Ectodermal cell (in vitro differentiated cells): Measurements from ENCODE around the gene PPP1R1C.

Experiments used
- H3K27ac ChIP-seq: 2 replicates; pipeline ENCODE4 v1.7.0; 2013; ENCODE audit warnings: mild to moderate bottlenecking, low read depth, low read length; ENCODE audit not compliant: insufficient read depth, poor library complexity, severe bottlenecking
- H3K27me3 ChIP-seq: 2 replicates; pipeline ENCODE4 v1.7.0; 2013; ENCODE audit warnings: mild to moderate bottlenecking, low read length; ENCODE audit not compliant: insufficient read depth, control insufficient read depth, poor library complexity, severe bottlenecking
- H3K36me3 ChIP-seq: one replicate; pipeline ENCODE4 v1.7.0; 2013; ENCODE audit warnings: low read length; ENCODE audit not compliant: control insufficient read depth, insufficient read depth
- H3K4me1 ChIP-seq: one replicate; pipeline ENCODE4 v1.7.0; 2013; ENCODE audit warnings: low read length; ENCODE audit not compliant: control insufficient read depth, insufficient read depth
- H3K4me3 ChIP-seq: 2 replicates; pipeline ENCODE4 v1.7.0; 2013; ENCODE audit warnings: low read depth, low read length, control low read depth; ENCODE audit not compliant: insufficient read depth
- H3K9me3 ChIP-seq: 2 replicates; pipeline ENCODE4 v1.7.0; 2013; ENCODE audit warnings: mild to moderate bottlenecking, low read length, moderate library complexity; ENCODE audit not compliant: control insufficient read depth
- WGBS, 2 experiments: methylation state at CpG; one replicate each; pipeline ENCODE4 v1.1.7; 2013; ENCODE audit warnings: missing lambda C conversion rate in 2 of 2; 5-methylcytosine and 5-hydroxymethylcytosine counted together

Gene PPP1R1C

GRCh38 chr2:182073613-182074012 lies 88.0 kb downstream of the PPP1R1C start:
- Histone ChIP-seq H3K4me1 (peaks cover 3% of the 10 kb centered on the region), H3K9me3 (no peaks in the 10 kb centered on the region), H3K4me3 (no peak overlapping the region), H3K36me3 (no peaks in the 10 kb centered on the region), H3K27me3 (no peaks in the 10 kb centered on the region), H3K27ac (no peak overlapping the region)
- WGBS, 2 experiments: 88% methylated on average over 3 of the region's 3 CpGs

- Histone ChIP-seq H3K4me1 (no peaks in the 10 kb centered on the region), H3K9me3 (no peaks in the 10 kb centered on the region), H3K27ac (no peak overlapping the region), H3K27me3 (no peaks in the 10 kb centered on the region), H3K36me3 (no peaks in the 10 kb centered on the region), H3K4me3 (no peak overlapping the region)
- 88 to 100% methylated on average over 2 of the region's 5 CpGs for WGBS, 2 experiments
Observed at GRCh38 chr2:182077023-182077422, 91.4 kb downstream of the PPP1R1C start.

- Histone ChIP-seq H3K27ac (no peak overlapping the region), H3K36me3 (no peaks in the 10 kb centered on the region), H3K9me3 (no peaks in the 10 kb centered on the region), H3K4me3 (no peak overlapping the region), H3K27me3 (no peaks in the 10 kb centered on the region), H3K4me1 (no peaks in the 10 kb centered on the region)
- WGBS, 2 experiments: 79 to 83% methylated on average over 10 of the region's 11 CpGs
Observed at GRCh38 chr2:182077448-182078142, 91.9 kb downstream of the PPP1R1C start.

DNA sequence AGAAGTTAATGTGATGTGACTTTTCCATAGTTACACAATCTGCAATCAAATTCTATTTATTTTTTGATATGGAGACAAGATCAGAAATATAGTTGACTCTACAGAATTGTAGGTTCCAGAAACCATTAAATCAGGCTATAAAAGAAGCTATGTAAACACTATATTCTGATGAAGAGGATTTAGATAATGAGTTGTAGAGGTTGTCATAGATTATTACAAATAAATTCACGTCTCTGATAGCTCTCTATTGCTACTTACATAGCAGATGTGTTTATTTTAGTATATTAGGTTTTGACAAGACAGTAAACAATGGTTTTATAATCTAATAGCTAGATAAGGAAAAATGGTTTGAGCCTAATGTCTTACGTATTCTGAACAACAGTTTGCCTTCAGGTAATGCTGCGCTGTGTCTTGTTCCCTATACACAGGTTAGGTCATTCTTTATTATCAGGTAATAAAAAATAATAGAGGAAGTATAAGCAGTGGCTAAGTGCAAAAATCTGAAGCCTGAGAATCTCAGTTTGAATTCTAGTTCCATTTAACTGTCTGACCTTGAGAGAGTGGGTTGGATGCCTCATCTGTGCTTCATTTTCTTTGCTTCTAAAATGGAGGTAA lies 93.4 kb downstream of the PPP1R1C start:
- no peaks in the 10 kb centered on the region for H3K27me3 ChIP-seq
- 96 to 100% methylated on average over 2 of the region's 3 CpGs for WGBS, 2 experiments
- H3K27ac ChIP-seq: no peak overlapping the region
- no peak overlapping the region for H3K4me3 ChIP-seq
- no peaks in the 10 kb centered on the region for H3K4me1 ChIP-seq
- no peaks in the 10 kb centered on the region for H3K9me3 ChIP-seq
- H3K36me3 ChIP-seq: no peaks in the 10 kb centered on the region

- no peaks in the 10 kb centered on the region for H3K4me1 ChIP-seq
- H3K27me3 ChIP-seq: no peaks in the 10 kb centered on the region
- 96 to 100% methylated on average over 2 of the region's 2 CpGs for WGBS, 2 experiments
- H3K36me3 ChIP-seq: no peaks in the 10 kb centered on the region
- H3K4me3 ChIP-seq: no peak overlapping the region
- no peak overlapping the region for H3K27ac ChIP-seq
- no peaks in the 10 kb centered on the region for H3K9me3 ChIP-seq
Observed at GRCh38 chr2:182080493-182080892, 94.8 kb downstream of the PPP1R1C start.

DNA sequence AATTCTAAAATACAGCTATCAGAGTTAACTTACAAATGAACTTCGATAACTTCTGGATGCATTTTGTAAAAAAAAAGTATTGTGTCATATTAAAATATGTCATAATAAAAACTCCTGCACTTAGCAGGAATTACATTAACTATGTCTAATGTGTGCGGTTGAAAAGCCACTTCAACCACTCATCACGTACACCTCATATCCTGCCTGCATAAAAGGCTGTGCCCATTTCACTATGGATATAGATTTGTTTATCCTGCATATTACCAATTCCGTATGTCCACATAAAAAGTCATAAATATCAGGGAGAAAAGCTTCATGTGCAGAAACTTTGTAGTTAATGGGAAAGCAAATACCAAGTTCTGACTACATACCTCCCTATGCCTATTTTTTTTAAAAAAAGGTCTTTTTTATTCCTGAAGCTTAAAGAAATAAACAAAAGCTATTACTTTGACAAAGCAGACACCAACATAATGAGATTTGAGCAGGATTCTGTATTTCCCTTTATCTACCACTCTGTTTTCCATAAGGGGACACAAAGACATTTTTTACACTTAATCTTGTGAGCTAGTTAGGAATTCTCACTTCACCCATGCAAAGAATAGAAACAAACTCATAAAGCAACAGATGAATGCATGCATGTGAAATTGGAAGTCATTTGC lies 96.1 kb downstream of the PPP1R1C start:
- Histone ChIP-seq H3K9me3 (no peaks in the 10 kb centered on the region), H3K36me3 (no peaks in the 10 kb centered on the region), H3K4me3 (no peak overlapping the region), H3K27me3 (no peaks in the 10 kb centered on the region), H3K27ac (no peak overlapping the region), H3K4me1 (no peaks in the 10 kb centered on the region)
- 87 to 94% methylated on average over 2 to 3 of the region's 4 CpGs for WGBS, 2 experiments

GRCh38 chr2:182088681-182089320 lies 103.1 kb downstream of the PPP1R1C start:
- WGBS, 2 experiments: 96 to 98% methylated on average over 2 to 3 of the region's 3 CpGs
- Histone ChIP-seq H3K27ac (no peak overlapping the region), H3K36me3 (no peaks in the 10 kb centered on the region), H3K9me3 (no peaks in the 10 kb centered on the region), H3K4me3 (no peak overlapping the region), H3K4me1 (no peaks in the 10 kb centered on the region), H3K27me3 (no peaks in the 10 kb centered on the region)

DNA sequence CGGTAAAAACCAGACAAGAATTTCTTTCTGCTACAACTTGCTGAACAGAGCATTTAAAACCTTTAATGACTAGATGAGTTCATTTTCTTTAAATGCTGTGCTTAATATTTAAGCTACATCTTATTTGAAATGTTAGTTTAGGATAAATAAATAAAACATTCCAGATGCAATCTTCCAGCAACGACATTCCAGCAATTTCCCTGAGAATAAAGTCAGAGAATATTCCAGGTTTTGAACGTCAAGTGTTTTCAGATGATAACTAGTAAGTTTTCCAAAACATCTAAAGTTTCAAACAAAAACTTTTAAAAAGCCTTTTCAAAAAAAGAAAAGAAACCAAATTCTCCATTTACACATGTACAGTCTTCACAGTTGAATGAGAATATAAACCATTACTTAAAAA lies 104.8 kb downstream of the PPP1R1C start:
- H3K9me3 ChIP-seq: no peaks in the 10 kb centered on the region
- no peak overlapping the region for H3K27ac ChIP-seq
- WGBS, 2 experiments: 82 to 100% methylated on average over 2 of the region's 3 CpGs
- H3K4me3 ChIP-seq: no peak overlapping the region
- no peaks in the 10 kb centered on the region for H3K27me3 ChIP-seq
- no peaks in the 10 kb centered on the region for H3K4me1 ChIP-seq
- H3K36me3 ChIP-seq: no peaks in the 10 kb centered on the region

DNA sequence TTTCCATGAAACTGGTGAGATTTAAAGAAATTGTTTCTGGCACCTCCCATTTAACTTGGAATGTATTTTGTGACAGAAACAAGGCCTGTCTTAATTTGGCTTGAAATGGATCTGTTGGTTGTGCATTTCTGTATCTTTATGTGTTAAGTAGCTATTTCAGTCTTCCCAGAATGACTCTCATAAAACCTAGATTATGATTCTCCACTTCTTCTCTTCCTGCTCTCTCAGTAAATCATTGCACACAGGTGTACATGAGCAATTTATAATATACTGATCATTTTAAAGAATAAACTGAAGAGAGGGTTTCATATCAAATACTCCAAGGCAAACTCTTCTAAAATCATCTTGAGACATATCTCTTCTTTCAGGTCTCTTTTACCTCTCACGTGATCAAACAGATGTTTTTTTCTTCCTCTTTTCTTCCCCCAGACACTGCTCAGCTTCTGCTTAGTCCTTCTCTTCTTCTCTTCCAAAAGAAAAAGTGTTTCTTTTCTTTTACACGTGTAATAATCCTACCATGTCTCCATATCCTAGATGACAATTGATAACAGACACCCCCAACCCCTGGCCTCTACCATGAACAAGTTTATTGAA lies 112.0 kb downstream of the PPP1R1C start:
- H3K4me1 ChIP-seq: no peaks in the 10 kb centered on the region
- H3K27ac ChIP-seq: no peak overlapping the region
- H3K27me3 ChIP-seq: no peaks in the 10 kb centered on the region
- no peak overlapping the region for H3K4me3 ChIP-seq
- 85 to 93% methylated on average over 2 of the region's 2 CpGs for WGBS, 2 experiments
- H3K9me3 ChIP-seq: no peaks in the 10 kb centered on the region
- H3K36me3 ChIP-seq: no peaks in the 10 kb centered on the region

GRCh38 chr2:182098648-182099047 lies 113.0 kb downstream of the PPP1R1C start:
- H3K36me3 ChIP-seq: no peaks in the 10 kb centered on the region
- WGBS, 2 experiments: 92% methylated on average over 1 of the region's 1 CpG; no CpG with 5 or more reads in 1 of the 2 experiments

More at GRCh38 chr2:182098648-182099047, 113.0 kb downstream of the PPP1R1C start:
- Histone ChIP-seq H3K4me3 (no peak overlapping the region), H3K27ac (no peak overlapping the region), H3K4me1 (peaks cover 2% of the 10 kb centered on the region), H3K27me3 (no peaks in the 10 kb centered on the region), H3K9me3 (no peaks in the 10 kb centered on the region)
